ENCODE results near the gene KANK2. TPM values are rescaled to one million over a fixed set of nuclear protein-coding genes. Genes with fewer than 3 reads are reported as not detected.

KANK2 gene
- total RNA-seq, 1 experiment from 2014 or later = 85.8 TPM

GRCh38 chr19:11203194-11204075 is 6.1 kb upstream of the KANK2 start:
- peak overlapping the region; percentile 50 for H3K27ac ChIP-seq (ENCODE audit: low read depth, low read length, poor library complexity, severe bottlenecking)
- BruUV-seq (replicated peaks) = no TSS peak
- peak; percentile 57 for DNase-seq (ENCODE audit: low spot score)

GRCh38 chr19:11202488-11203193 is 5.3 kb upstream of the KANK2 start:
- ChIA-PET POLR2A (ENCODE audit: low non-redundant PET) (no interaction called here), CTCF (no interaction called here)

More at GRCh38 chr19:11203194-11204075, 6.1 kb upstream of the KANK2 start:
- ChIA-PET CTCF (interaction anchor here (1.1 kb wide), 1 partner anchor 65 kb away, joined by 3 read pairs; no protein-coding TSS in a partner anchor), POLR2A (ENCODE audit: low non-redundant PET) (no interaction called here)
- no peaks in the 10 kb centered on the region for H3K36me3 ChIP-seq (ENCODE audit: insufficient read depth, low read length, poor library complexity, severe bottlenecking)
- no peak for TF ChIP-seq EZH2 (IDR thresholded peaks at IDR 0.05; ENCODE audit: borderline replicate concordance, low read depth, low read length, poor library complexity, severe bottlenecking)
- TF ChIP-seq, protein P1, sequence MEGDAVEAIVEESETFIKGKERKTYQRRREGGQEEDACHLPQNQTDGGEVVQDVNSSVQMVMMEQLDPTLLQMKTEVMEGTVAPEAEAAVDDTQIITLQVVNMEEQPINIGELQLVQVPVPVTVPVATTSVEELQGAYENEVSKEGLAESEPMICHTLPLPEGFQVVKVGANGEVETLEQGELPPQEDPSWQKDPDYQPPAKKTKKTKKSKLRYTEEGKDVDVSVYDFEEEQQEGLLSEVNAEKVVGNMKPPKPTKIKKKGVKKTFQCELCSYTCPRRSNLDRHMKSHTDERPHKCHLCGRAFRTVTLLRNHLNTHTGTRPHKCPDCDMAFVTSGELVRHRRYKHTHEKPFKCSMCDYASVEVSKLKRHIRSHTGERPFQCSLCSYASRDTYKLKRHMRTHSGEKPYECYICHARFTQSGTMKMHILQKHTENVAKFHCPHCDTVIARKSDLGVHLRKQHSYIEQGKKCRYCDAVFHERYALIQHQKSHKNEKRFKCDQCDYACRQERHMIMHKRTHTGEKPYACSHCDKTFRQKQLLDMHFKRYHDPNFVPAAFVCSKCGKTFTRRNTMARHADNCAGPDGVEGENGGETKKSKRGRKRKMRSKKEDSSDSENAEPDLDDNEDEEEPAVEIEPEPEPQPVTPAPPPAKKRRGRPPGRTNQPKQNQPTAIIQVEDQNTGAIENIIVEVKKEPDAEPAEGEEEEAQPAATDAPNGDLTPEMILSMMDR (conservative IDR thresholded peaks at IDR 0.05; ENCODE audit: low read depth, low read length) = peak; percentile 71
- no peaks in the 10 kb centered on the region for H3K27me3 ChIP-seq (replicated peaks; ENCODE audit: insufficient read depth, low read depth, low read length, poor library complexity)
- H3K4me1 ChIP-seq (ENCODE audit: insufficient read depth, low read length, poor library complexity, severe bottlenecking) = peaks cover 14% of the 10 kb centered on the region
- intact Hi-C loops (cut with micrococcal nuclease; ENCODE audit: unreplicated experiment) = loop anchor here (1.0 to 10.0 kb wide), 3 partner anchors 66 to 259 kb away; no protein-coding TSS in a partner anchor
- no peaks in the 10 kb centered on the region for H3K9me3 ChIP-seq (ENCODE audit: low read depth, low read length, poor library complexity, severe bottlenecking)
- H3K4me3 ChIP-seq (ENCODE audit: low read depth, low read length, poor library complexity, severe bottlenecking) = no peak overlapping the region

DNA sequence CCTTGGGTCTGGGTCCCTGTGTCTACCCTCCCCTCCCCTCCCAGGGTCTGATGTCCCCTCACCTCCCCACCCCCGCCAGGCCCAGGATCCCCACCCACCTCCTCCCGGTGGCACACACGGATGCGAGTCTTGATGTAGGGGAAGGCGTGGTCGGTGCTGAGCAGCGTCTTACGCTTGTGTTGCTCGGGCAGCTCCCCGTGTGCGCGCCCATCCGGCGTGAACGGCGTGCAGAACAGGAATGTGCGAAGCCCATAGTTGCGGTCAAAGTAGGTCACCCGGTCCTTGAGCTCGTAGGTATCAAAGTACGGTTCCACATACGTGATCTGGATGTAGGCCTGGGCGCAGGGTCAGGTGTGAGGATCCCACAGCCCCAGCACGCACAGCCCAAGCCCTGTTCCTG is 4.4 kb upstream of the KANK2 start:
- H3K36me3 ChIP-seq (ENCODE audit: insufficient read depth, low read length, poor library complexity, severe bottlenecking) = no peaks in the 10 kb centered on the region
- no peak overlapping the region for H3K4me3 ChIP-seq (ENCODE audit: low read depth, low read length, poor library complexity, severe bottlenecking)
- no TSS peak for BruUV-seq (replicated peaks)
- DNase-seq (ENCODE audit: low spot score) = no peak
- CTCF ChIA-PET = no interaction called here
- no peaks in the 10 kb centered on the region for H3K27me3 ChIP-seq (replicated peaks; ENCODE audit: insufficient read depth, low read depth, low read length, poor library complexity)
- peaks cover 20% of the 10 kb centered on the region for H3K4me1 ChIP-seq (ENCODE audit: insufficient read depth, low read length, poor library complexity, severe bottlenecking)
- intact Hi-C loops (cut with micrococcal nuclease; ENCODE audit: unreplicated experiment) = loop anchor here (10.0 kb wide), 1 partner anchor 257 kb away; no protein-coding TSS in a partner anchor
- no peak for TF ChIP-seq EZH2 (IDR thresholded peaks at IDR 0.05; ENCODE audit: borderline replicate concordance, low read depth, low read length, poor library complexity, severe bottlenecking)
- TF ChIP-seq, protein P1 (conservative IDR thresholded peaks at IDR 0.05; ENCODE audit: low read depth, low read length) = no peak
- no peaks in the 10 kb centered on the region for H3K9me3 ChIP-seq (ENCODE audit: low read depth, low read length, poor library complexity, severe bottlenecking)
- H3K27ac ChIP-seq (ENCODE audit: low read depth, low read length, poor library complexity, severe bottlenecking) = no peak overlapping the region
- POLR2A ChIA-PET (ENCODE audit: low non-redundant PET) = no interaction called here

More at GRCh38 chr19:11202488-11203193, 5.3 kb upstream of the KANK2 start:
- H3K4me1 ChIP-seq (ENCODE audit: insufficient read depth, low read length, poor library complexity, severe bottlenecking) = peaks cover 20% of the 10 kb centered on the region
- intact Hi-C loops (cut with micrococcal nuclease; ENCODE audit: unreplicated experiment) = loop anchor here (10.0 kb wide), 1 partner anchor 258 kb away; no protein-coding TSS in a partner anchor
- H3K4me3 ChIP-seq (ENCODE audit: low read depth, low read length, poor library complexity, severe bottlenecking) = no peak overlapping the region
- H3K27ac ChIP-seq (ENCODE audit: low read depth, low read length, poor library complexity, severe bottlenecking) = no peak overlapping the region
- DNase-seq (ENCODE audit: low spot score) = no peak
- BruUV-seq (replicated peaks) = no TSS peak
- no peaks in the 10 kb centered on the region for H3K27me3 ChIP-seq (replicated peaks; ENCODE audit: insufficient read depth, low read depth, low read length, poor library complexity)
- TF ChIP-seq, protein P1 (conservative IDR thresholded peaks at IDR 0.05; ENCODE audit: low read depth, low read length) = no peak
- no peak for TF ChIP-seq EZH2 (IDR thresholded peaks at IDR 0.05; ENCODE audit: borderline replicate concordance, low read depth, low read length, poor library complexity, severe bottlenecking)
- H3K36me3 ChIP-seq (ENCODE audit: insufficient read depth, low read length, poor library complexity, severe bottlenecking) = no peaks in the 10 kb centered on the region
- no peaks in the 10 kb centered on the region for H3K9me3 ChIP-seq (ENCODE audit: low read depth, low read length, poor library complexity, severe bottlenecking)

Measured in A673 (cell line).